SU-DHL-6 (cell line): ENCODE measurements around the gene MAGEA2B.
"Not testable (repeated sequence)": the region's sequence is repeated elsewhere in the genome, so short reads cannot be mapped to it uniquely, and the experiment has no call there.

Experiments
- H2AFZ ChIP-seq: fragments of 200-600 bp; sonication (generic); 2 replicates; pipeline ENCODE4 v1.6.1; 2014; ENCODE audit warnings: low read depth, mild to moderate bottlenecking, moderate library complexity, mixed read lengths, antibody characterized with exemption, low read length; ENCODE audit not compliant: severe bottlenecking
- H3F3A ChIP-seq: fragments of 200-600 bp; shearing (Covaris generic); 2 replicates; pipeline ENCODE4 v1.6.0; 2016; ENCODE audit warnings: antibody characterized with exemption, mild to moderate bottlenecking; ENCODE audit not compliant: insufficient read depth
- H3K27ac ChIP-seq: fragments of 200-600 bp; sonication (generic); 2 replicates; pipeline ENCODE4 v1.5.1; 2016; ENCODE audit warnings: low read depth, mild to moderate bottlenecking, low read length, moderate library complexity, mixed read lengths
- H3K27me3 ChIP-seq: fragments of 200-600 bp; sonication (generic), shearing (Covaris generic); 2 replicates; pipeline ENCODE4 v1.6.0; 2014; ENCODE audit warnings: mild to moderate bottlenecking, low read length
- H3K36me3 ChIP-seq: fragments of 200-600 bp; sonication (generic); 2 replicates; pipeline ENCODE4 v1.6.1; 2014; ENCODE audit warnings: mild to moderate bottlenecking, low read length, mixed read lengths
- H3K4me2 ChIP-seq: fragments of 300-600, 200-600 bp; shearing (Covaris generic), sonication (generic); 2 replicates; pipeline ENCODE4 v1.6.0; 2014; ENCODE audit warnings: low read length, low read depth, mild to moderate bottlenecking; ENCODE audit not compliant: poor library complexity, severe bottlenecking
- H3K4me3 ChIP-seq: fragments of 200-600 bp; sonication (generic); 2 replicates; pipeline ENCODE4 v1.5.1; 2014; ENCODE audit warnings: antibody characterized with exemption, low read length, mild to moderate bottlenecking, mixed read lengths; ENCODE audit not compliant: insufficient read depth, poor library complexity, severe bottlenecking
- H3K79me2 ChIP-seq: fragments of 200-600 bp; sonication (generic); 2 replicates; pipeline ENCODE4 v1.6.1; 2014; ENCODE audit warnings: mild to moderate bottlenecking, low read length, moderate library complexity; ENCODE audit not compliant: insufficient read depth
- H3K9ac ChIP-seq: fragments of 200-600 bp; sonication (generic); 2 replicates; pipeline ENCODE4 v1.7.0; 2014; ENCODE audit warnings: mild to moderate bottlenecking, low read length
- H3K9me2 ChIP-seq: fragments of 200-600 bp; sonication (generic); replicated peaks from 2 replicates; pipeline ENCODE4 v1.6.1; 2014; ENCODE audit warnings: low read length; ENCODE audit not compliant: insufficient read depth
- H3K9me3 ChIP-seq: fragments of 200-600 bp; sonication (generic); 2 replicates; pipeline ENCODE4 v1.6.1; 2014; ENCODE audit warnings: low read length, mixed read lengths; ENCODE audit not compliant: insufficient read depth
- H4K20me1 ChIP-seq: fragments of 200-600 bp; sonication (generic); 2 replicates; pipeline ENCODE4 v1.6.1; 2014; ENCODE audit warnings: low read depth, mild to moderate bottlenecking, antibody characterized with exemption, low read length, moderate library complexity, mixed read lengths
- EZH2phosphoT487 ChIP-seq: fragments of 200-600 bp; sonication (generic), shearing (Covaris generic); conservative IDR thresholded peaks from 2 replicates; pipeline ENCODE4 v1.6.1; 2018; ENCODE audit warnings: mild to moderate bottlenecking, antibody characterized with exemption, low read length, moderate library complexity, mixed read lengths
- TF ChIP-seq, protein P1 (sequence below): fragments of 200-600 bp; sonication (generic); IDR thresholded peaks from one replicate; pipeline ENCODE4 v1.5.1; 2017; ENCODE audit warnings: antibody characterized with exemption, mild to moderate bottlenecking, low read length, moderate library complexity; ENCODE audit not compliant: insufficient read depth, poor library complexity, severe bottlenecking

The MAGEA2B gene

DNA sequence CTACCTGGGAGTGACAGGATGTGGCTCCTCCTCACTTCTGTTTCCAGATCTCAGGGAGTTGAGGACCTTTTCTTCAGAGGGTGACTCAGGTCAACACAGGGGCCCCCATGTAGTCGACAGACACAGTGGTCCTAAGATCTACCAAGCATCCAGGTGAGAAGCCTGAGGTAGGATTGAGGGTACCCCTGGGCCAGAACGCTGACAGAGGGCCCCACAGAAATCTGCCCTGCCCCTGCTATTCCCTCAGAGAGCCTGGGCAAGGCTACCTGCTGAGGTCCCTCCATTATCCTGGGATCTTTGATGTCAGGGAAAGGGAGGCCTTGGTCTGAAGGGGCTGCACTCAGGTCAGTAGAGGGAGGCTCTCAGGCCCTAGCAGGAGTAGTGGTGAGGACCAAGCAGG lies 20.7 kb downstream of the MAGEA2B start:
- Histone ChIP-seq H3F3A (no peaks in the 10 kb centered on the region), H3K4me3 (no peak overlapping the region), H3K9me3 (no peaks in the 10 kb centered on the region), H3K27ac (no peak overlapping the region), H3K9ac (no peak overlapping the region), H3K27me3 (no peaks in the 10 kb centered on the region), H2AFZ (no peak overlapping the region), H3K4me2 (no peak overlapping the region), H4K20me1 (no peaks in the 10 kb centered on the region), H3K36me3 (no peaks in the 10 kb centered on the region), H3K9me2 (no peaks in the 10 kb centered on the region), H3K79me2 (no peaks in the 10 kb centered on the region)
- TF ChIP-seq, protein P1, sequence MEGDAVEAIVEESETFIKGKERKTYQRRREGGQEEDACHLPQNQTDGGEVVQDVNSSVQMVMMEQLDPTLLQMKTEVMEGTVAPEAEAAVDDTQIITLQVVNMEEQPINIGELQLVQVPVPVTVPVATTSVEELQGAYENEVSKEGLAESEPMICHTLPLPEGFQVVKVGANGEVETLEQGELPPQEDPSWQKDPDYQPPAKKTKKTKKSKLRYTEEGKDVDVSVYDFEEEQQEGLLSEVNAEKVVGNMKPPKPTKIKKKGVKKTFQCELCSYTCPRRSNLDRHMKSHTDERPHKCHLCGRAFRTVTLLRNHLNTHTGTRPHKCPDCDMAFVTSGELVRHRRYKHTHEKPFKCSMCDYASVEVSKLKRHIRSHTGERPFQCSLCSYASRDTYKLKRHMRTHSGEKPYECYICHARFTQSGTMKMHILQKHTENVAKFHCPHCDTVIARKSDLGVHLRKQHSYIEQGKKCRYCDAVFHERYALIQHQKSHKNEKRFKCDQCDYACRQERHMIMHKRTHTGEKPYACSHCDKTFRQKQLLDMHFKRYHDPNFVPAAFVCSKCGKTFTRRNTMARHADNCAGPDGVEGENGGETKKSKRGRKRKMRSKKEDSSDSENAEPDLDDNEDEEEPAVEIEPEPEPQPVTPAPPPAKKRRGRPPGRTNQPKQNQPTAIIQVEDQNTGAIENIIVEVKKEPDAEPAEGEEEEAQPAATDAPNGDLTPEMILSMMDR, result no peak
- TF ChIP-seq EZH2phosphoT487, result no peak

DNA sequence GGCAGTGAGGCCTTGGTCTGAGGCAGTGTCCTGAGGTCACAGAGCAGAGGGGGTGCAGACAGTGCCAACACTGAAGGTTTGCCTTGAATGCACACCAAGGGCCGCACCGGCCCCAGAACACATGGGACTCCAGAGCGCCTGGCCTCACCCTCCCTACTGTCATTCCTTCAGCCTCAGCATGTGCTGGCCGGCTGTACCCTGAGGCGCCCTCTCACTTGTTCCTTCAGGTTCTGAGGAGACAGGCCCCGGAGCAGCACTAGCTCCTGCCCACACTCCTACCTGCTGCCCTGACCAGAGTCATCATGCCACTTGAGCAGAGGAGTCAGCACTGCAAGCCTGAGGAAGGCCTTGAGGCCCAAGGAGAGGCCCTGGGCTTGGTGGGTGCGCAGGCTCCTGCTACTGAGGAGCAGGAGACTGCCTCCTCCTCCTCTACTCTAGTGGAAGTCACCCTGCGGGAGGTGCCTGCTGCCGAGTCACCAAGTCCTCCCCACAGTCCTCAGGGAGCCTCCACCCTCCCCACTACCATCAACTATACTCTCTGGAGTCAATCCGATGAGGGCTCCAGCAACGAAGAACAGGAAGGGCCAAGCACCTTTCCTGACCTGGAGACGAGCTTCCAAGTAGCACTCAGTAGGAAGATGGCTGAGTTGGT lies 21.6 kb downstream of the MAGEA2B start:
- no peak overlapping the region for H3K27ac ChIP-seq
- H3K36me3 ChIP-seq, result no peaks in the 10 kb centered on the region
- H3K9me2 ChIP-seq, result no peaks in the 10 kb centered on the region
- no peaks in the 10 kb centered on the region for H3K79me2 ChIP-seq
- H2AFZ ChIP-seq, result no peak overlapping the region
- H3K27me3 ChIP-seq, result no peaks in the 10 kb centered on the region
- no peak overlapping the region for H3K4me2 ChIP-seq
- H3K9me3 ChIP-seq, result no peaks in the 10 kb centered on the region
- H3F3A ChIP-seq, result no peaks in the 10 kb centered on the region
- no peak for TF ChIP-seq EZH2phosphoT487
- TF ChIP-seq, protein P1, result no peak
- no peaks in the 10 kb centered on the region for H4K20me1 ChIP-seq
- H3K9ac ChIP-seq, result no peak overlapping the region
- H3K4me3 ChIP-seq, result no peak overlapping the region

DNA sequence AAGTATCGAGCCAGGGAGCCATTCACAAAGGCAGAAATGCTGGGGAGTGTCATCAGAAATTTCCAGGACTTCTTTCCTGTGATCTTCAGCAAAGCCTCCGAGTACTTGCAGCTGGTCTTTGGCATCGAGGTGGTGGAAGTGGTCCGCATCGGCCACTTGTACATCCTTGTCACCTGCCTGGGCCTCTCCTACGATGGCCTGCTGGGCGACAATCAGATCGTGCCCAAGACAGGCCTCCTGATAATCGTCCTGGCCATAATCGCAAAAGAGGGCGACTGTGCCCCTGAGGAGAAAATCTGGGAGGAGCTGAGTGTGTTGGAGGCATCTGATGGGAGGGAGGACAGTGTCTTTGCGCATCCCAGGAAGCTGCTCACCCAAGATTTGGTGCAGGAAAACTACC lies 22.1 kb downstream of the MAGEA2B start:
- H3K4me2 ChIP-seq, H4K20me1 ChIP-seq, H3K27ac ChIP-seq, H3K9me3 ChIP-seq, H3K9ac ChIP-seq, H3K36me3 ChIP-seq, H3K4me3 ChIP-seq, H3K79me2 ChIP-seq, H2AFZ ChIP-seq, H3K9me2 ChIP-seq, H3F3A ChIP-seq, H3K27me3 ChIP-seq: not testable (repeated sequence)

- no peaks in the 10 kb centered on the region for H3K9me3 ChIP-seq
- H4K20me1 ChIP-seq, result no peaks in the 10 kb centered on the region
Measured at GRCh38 chrX:152738560-152738959, 24.1 kb downstream of the MAGEA2B start.

GRCh38 chrX:152753686-152754650 lies 39.5 kb downstream of the MAGEA2B start, which contains the start of gene MAGEA2:
Gene MAGEA2 (minus strand): TSS chrX:152753842. CDS start chrX:152751363, 2,479 bp downstream.
- H3K79me2 ChIP-seq, H3K9ac ChIP-seq, H3K36me3 ChIP-seq, H3K27ac ChIP-seq, H3K9me2 ChIP-seq, H2AFZ ChIP-seq, H3K27me3 ChIP-seq, H3K4me2 ChIP-seq, H3F3A ChIP-seq, H3K4me3 ChIP-seq, H4K20me1 ChIP-seq, H3K9me3 ChIP-seq: not testable (repeated sequence)

More at GRCh38 chrX:152738560-152738959, 24.1 kb downstream of the MAGEA2B start:
- Histone ChIP-seq H3K9ac (no peak overlapping the region), H3K36me3 (no peaks in the 10 kb centered on the region), H3K79me2 (no peaks in the 10 kb centered on the region), H3K9me2 (no peaks in the 10 kb centered on the region), H2AFZ (no peak overlapping the region), H3K27ac (no peak overlapping the region), H3K4me2 (no peak overlapping the region), H3F3A (no peaks in the 10 kb centered on the region), H3K27me3 (no peaks in the 10 kb centered on the region), H3K4me3 (no peak overlapping the region)
- TF ChIP-seq EZH2phosphoT487, result no peak
- TF ChIP-seq, protein P1, result no peak
